Measurements from ENCODE around the gene ALX1.

The ALX1 gene

DNA sequence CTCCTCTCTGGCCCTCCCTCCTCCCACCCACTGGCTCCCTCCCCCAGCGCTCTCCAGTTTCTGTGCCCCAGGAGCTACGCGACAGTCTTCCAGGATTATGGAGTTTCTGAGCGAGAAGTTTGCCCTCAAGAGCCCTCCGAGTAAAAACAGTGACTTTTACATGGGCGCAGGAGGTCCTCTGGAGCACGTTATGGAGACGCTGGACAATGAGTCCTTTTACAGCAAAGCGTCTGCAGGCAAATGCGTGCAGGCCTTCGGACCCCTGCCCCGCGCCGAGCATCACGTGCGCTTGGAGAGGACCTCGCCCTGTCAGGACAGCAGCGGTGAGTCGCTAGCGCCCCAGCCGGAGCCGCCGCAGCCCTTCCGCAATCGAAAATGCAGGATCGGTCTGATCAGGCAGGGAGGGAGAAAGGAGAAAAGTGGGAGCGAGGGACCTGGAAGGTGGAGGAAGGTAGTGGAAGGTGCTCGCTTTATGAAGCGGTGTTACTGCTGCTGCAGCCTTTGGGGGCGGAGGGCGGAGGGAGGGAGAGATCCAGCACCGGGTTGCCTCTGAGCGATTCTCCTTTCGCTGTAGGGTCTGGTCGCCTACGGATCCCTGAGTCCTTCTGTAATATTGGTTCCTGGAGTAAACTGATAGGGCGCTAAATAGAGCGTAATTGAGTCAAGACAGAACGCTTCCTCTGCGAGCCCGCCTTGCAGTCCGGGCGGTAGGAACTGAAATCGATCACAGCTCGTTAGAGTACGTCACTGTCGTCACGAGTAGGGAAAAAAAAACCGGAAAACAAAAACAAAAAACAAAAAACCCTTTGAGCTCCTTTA, at the start of gene ALX1:
Gene ALX1, plus strand, starts transcription at position 56 of the 819 bp plus-strand sequence. Its CDS starts 42 bp downstream, at position 98.
- no peak for DNase-seq

DNA sequence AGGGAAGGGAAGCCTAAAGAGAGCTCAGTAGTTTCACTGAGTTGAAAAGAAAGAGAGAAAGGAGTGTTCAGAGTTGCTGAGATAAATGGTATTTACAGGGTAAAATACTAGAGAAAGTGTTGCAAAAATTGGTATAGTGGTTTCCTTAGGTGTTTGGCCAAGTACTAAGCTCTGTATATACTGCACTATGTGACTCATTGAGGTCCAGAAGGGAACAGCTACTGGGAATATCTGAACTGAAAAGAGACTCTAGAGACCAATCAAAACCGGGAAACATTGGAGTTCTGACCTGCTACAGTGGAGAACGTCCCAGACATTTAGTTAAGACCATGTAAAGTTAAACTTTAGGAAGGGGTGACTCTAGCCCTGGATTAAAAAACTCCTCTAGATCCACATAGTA, 42.7 kb upstream of the ALX1 start:
- no peak for DNase-seq

DNA sequence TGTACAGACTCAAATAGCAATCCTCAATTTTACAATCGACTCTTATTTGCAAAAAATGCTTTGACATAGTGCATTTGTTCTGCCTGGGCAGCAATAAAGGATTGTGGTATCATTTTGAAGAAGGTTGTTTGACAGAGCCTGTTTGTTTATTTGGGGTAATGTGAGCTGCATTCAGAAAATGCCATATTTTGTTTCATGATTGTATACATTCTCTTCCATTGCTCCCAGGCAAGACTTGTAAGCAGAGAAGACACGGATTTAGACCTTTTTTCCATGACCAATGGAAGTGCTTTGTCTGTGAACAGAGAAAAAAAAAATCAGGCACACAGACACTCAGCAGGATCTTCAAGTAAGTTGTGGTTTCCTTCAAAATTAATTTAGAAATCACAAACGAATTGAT, 35.5 kb upstream of the ALX1 start:
- DNase-seq: no peak

- DNase-seq: no peak
Observed at GRCh38 chr12:85253853-85254252, 26.2 kb upstream of the ALX1 start.

GRCh38 chr12:85257671-85258070, 22.3 kb upstream of the ALX1 start:
- DNase-seq: no peak

DNA sequence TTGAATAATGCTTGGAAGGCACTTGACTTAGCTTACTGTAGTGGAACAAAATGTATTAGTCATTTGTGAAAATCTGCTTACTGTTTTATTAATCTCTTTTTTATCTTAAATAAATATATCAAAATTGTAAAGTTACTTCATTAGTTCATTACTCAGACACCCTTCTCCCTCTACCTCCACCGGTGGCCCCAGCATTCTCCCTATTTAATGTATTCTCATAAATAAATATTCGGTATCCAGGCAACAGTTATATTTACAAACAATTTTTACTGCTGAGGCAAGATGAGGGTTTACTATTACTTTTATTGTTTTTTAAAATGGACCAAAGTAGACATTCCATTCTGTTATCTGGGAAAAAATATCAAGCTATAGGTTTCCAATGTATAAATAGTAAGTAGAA, 19.6 kb upstream of the ALX1 start:
- DNase-seq: no peak

- no peak for DNase-seq
Observed at GRCh38 chr12:85260896-85261295, 19.1 kb upstream of the ALX1 start.

- no peak for DNase-seq
Observed at GRCh38 chr12:85266356-85266755, 13.7 kb upstream of the ALX1 start.

- no peak for DNase-seq
Observed at GRCh38 chr12:85273381-85274314, 6.4 kb upstream of the ALX1 start.

- no peak for DNase-seq
Observed at GRCh38 chr12:85274315-85274651, 5.7 kb upstream of the ALX1 start.

- no peak for DNase-seq
Observed at GRCh38 chr12:85275374-85275773, 4.6 kb upstream of the ALX1 start.

DNA sequence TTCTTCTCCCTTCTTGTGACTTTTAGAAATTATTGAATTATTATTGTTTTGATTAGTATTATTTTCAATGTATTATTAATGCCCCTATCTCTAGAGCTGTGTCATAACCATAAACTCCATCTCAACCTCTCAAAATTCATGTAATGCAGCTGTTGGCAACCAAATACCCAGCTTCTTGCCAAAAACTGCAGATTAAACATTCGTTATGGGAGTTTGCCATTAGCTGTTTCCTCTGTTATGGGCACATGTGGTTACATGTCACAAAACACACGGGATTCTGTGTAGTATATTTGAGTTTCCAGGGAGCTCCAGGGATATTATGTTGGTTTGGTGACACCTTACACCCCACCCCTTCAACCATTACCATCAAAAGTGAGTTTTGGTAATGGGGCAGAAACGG, 2.8 kb upstream of the ALX1 start:
- no peak for DNase-seq

DNA sequence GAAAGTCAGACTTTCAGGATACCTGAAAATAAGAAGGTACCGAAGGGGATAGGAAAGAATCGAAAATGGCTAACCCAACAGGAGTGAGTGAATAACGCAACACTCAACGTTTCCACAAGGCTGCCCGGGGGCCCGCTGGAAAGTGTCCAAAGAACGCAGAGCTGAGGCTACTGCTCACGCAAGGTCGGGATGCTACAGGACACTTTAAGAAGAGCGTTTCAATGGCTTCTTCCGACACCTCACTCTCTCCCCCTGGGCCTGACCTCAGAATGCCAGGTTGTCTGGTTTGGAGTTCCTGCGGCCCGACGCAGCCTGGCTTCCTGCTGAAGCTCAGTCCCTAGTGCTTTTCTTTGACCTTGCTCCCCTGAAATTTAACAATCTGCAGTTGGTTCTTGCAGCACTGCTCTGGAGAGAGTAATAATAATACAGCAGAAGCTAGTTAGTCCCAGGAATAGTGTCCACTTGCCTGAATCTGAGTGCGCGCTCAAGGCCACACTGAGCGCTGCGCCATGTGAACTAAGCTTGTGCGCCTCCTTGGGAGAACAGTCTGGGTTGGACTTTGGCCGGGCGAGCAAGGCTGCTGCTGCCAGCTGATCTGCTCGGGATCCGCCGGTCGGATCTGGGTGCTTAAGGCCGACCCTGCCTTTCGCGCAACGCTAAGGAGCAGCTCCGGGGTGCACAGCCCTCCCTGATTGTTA, 2.0 kb upstream of the ALX1 start:
- no peak for DNase-seq

DNA sequence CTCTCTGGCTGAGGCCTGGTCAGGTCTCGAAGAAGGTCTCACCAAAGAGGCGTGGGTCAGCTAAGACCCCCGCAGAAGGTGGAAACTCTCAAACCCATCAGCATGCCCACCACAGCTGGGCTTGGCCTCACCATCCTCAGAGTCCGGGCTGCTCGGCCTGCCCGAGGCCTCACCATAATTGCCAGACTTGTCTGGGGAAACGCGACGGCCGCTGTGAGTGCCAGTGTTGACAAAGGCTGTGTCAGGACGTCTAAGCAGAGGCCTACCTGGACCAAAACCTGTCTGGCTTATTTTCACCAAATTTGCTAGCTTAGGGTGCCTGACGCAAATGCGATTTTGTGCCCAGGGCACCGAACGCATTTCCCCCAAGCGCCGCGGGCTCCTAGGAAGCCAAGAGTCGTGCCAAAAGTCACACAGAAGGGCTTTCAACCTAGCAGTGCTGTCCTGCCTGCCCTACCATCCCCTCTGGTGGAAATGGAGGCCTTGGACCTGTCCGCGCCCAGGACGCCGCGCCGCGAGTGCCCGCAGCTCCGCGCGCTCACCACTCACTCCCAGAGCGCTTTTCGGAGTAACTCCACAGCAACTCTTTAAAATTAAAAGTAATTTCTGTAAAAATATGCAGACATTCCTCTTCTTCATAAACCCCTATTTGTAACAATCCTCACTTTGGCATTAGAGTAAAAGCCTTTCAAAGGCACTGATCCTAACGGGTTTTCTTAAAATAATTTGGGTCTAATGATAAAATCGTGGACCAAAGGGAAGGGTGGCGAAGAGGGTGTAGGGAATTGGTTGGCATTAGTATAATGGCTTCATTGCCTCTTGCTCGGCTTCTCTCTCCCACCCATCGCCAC, 1.2 kb upstream of the ALX1 start:
- DNase-seq: no peak

GRCh38 chr12:85279449-85280164, 413 bp upstream of the ALX1 start:
- no peak for DNase-seq

DNA sequence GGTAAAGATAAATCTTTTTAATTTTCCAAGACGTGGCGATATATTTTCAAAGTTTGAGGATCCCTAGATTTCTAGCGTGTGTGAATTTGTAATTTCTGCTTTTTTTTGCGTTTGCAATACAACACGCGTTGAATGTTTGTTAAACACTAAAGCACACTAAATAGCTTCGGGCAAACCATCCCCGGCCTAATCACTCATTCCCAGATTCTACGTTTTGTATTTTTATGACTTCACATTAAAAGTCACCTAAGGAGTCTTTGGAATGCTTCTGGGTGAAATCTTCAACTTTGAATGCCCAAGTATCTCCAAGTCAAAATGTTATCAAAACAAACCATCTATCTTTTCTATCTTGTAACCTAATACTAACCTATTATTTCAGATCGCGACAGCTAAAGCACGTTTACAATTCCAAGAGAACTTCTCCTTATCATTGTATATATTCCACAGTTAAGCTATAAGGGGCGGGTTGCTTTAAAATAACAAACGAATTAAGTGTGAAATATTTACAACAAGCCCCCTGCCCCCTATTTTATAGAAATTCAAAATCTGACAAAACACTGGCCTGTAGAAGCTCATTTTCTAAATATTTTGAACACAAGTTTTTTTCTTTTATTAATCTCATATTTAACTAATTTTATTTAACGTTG, 1.1 kb downstream of the ALX1 start:
- no peak for DNase-seq

GRCh38 chr12:85281636-85282312, 1.8 kb downstream of the ALX1 start:
- no peak for DNase-seq

DNA sequence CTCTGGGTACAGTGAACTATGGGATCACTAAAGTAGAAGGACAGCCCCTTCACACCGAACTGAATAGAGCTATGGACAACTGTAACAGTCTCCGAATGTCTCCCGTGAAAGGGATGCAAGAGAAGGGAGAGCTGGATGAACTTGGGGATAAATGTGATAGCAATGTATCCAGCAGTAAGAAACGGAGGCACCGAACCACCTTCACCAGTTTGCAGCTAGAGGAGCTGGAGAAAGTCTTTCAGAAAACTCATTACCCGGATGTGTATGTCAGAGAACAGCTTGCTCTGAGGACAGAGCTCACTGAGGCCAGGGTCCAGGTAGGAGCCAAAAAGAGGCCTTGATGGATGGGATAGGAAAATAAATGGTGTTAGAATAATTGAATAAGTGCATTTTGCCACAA, 3.5 kb downstream of the ALX1 start:
- DNase-seq: no peak

- DNase-seq: no peak
Observed at GRCh38 chr12:85296362-85296761, 16.3 kb downstream of the ALX1 start.

GRCh38 chr12:85299053-85299452, 19.0 kb downstream of the ALX1 start:
- DNase-seq: no peak

DNA sequence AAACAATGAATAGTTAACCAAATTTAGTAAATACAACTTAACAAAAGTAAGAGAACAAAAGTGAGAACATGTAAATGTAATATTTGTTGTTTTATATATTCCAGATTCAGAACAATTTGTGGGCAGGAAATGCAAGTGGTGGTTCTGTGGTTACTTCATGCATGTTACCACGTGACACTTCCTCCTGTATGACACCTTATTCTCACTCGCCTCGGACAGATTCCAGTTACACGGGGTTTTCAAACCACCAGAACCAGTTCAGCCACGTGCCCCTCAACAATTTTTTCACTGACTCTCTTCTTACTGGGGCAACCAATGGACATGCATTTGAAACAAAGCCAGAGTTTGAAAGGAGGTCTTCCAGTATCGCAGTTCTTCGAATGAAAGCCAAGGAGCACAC, 21.0 kb downstream of the ALX1 start:
- DNase-seq: no peak
